Fibroblast of pulmonary artery (primary cell): ENCODE data around the gene PELI1.

ENCODE experiments used
- DNase-seq: peaks from one replicate; pipeline ENCODE4 v3.0.0-alpha.2; 2010; ENCODE audit warnings: low read depth
- H3K4me3 ChIP-seq: replicated peaks from 2 replicates; pipeline ENCODE4 v1.5.1; 2011; ENCODE audit warnings: low read depth, mild to moderate bottlenecking, control low read depth, low read length, moderate library complexity
- CTCF ChIP-seq: IDR thresholded peaks from 2 replicates; pipeline ENCODE4 v1.5.1; 2011; ENCODE audit warnings: mild to moderate bottlenecking, control low read depth, low read length, inconsistent platforms; ENCODE audit errors: missing control alignments

PELI1 gene

GRCh38 chr2:64124571-64124970, 19.6 kb downstream of the PELI1 start:
- DNase-seq: no peak
- no peak for TF ChIP-seq CTCF

GRCh38 chr2:64124168-64124567, 20.1 kb downstream of the PELI1 start:
- no peak for TF ChIP-seq CTCF
- no peak for DNase-seq

More at GRCh38 chr2:64124571-64124970, 19.6 kb downstream of the PELI1 start:
- H3K4me3 ChIP-seq: no peak overlapping the region

GRCh38 chr2:64123740-64124139, 20.5 kb downstream of the PELI1 start:
- DNase-seq: no peak
- H3K4me3 ChIP-seq: no peak overlapping the region
- TF ChIP-seq CTCF: no peak

More at GRCh38 chr2:64124168-64124567, 20.1 kb downstream of the PELI1 start:
- no peak overlapping the region for H3K4me3 ChIP-seq

GRCh38 chr2:64122358-64122757, 21.9 kb downstream of the PELI1 start:
- TF ChIP-seq CTCF: no peak
- no peak for DNase-seq
- no peak overlapping the region for H3K4me3 ChIP-seq

- no peak overlapping the region for H3K4me3 ChIP-seq
- DNase-seq: no peak
- TF ChIP-seq CTCF: no peak
These were observed 23.3 kb downstream of the PELI1 start for GRCh38 chr2:64120928-64121327.

- no peak for DNase-seq
- no peak overlapping the region for H3K4me3 ChIP-seq
- no peak for TF ChIP-seq CTCF
These were observed 24.2 kb downstream of the PELI1 start for GRCh38 chr2:64120008-64120407.

- no peak for DNase-seq
- no peak for TF ChIP-seq CTCF
- no peak overlapping the region for H3K4me3 ChIP-seq
These were observed 24.9 kb downstream of the PELI1 start for GRCh38 chr2:64119369-64119768.
